Right lung (tissue), 5 donors: ENCODE measurements around the gene SLC6A6. TPM values are rescaled to one million over a fixed set of nuclear protein-coding genes. Genes with fewer than 3 reads are reported as not detected.
"Not testable (repeated sequence)": the region's sequence is repeated elsewhere in the genome, so short reads cannot be mapped to it uniquely, and the experiment has no call there.

ENCODE experiments used
- DNase-seq, 2 donors: peaks; one replicate each; pipeline ENCODE4 v3.0.0-alpha.2; 2013
- polyA plus RNA-seq, 5 donors: library from polyadenylated mRNA; unstranded; fragments of 120-200 nt; gene quantifications; one replicate each; pipeline versions ENCODE4 v1.2.1 to v1.2.3, GENCODE V29; 2013; ENCODE audit warnings: inconsistent platforms in 1 of 5, low replicate concordance in 1 of 5; ENCODE audit not compliant: insufficient read length in 5 of 5, insufficient read depth in 1 of 5

Gene SLC6A6
- polyA plus RNA-seq, 5 donors: 16.7 to 24.8 (median 17.8) TPM

GRCh38 chr3:14397940-14398796 is 4.2 kb upstream of the SLC6A6 start:
- DNase-seq: no peak

GRCh38 chr3:14398797-14399106 is 3.7 kb upstream of the SLC6A6 start:
- no peak for DNase-seq

- DNase-seq: no peak
Observed at GRCh38 chr3:14401692-14402303, 608 bp upstream of the SLC6A6 start.

- peak in 1 of 2 donors; percentile 55 for DNase-seq
Observed at GRCh38 chr3:14403619-14404155, 1.3 kb downstream of the SLC6A6 start.

GRCh38 chr3:14404186-14404585 is 1.8 kb downstream of the SLC6A6 start:
- DNase-seq: no peak

- no peak for DNase-seq
Observed at GRCh38 chr3:14404631-14405359, 2.4 kb downstream of the SLC6A6 start.

GRCh38 chr3:14405360-14406238 is 3.2 kb downstream of the SLC6A6 start:
- no peak for DNase-seq

GRCh38 chr3:14406336-14406735 is 3.9 kb downstream of the SLC6A6 start:
- no peak for DNase-seq

GRCh38 chr3:14406766-14407165 is 4.4 kb downstream of the SLC6A6 start:
- DNase-seq: no peak

- no peak for DNase-seq
Observed at GRCh38 chr3:14407203-14407602, 4.8 kb downstream of the SLC6A6 start.

- not testable (repeated sequence) for DNase-seq
Observed at GRCh38 chr3:14409779-14410063, 7.3 kb downstream of the SLC6A6 start.

- no peak for DNase-seq
Observed at GRCh38 chr3:14410106-14410502, 7.7 kb downstream of the SLC6A6 start.

GRCh38 chr3:14410503-14411165 is 8.2 kb downstream of the SLC6A6 start:
- no peak for DNase-seq

- peak in 1 of 2 donors; percentile 58 for DNase-seq
Observed at GRCh38 chr3:14411166-14411526, 8.7 kb downstream of the SLC6A6 start.

- DNase-seq: no peak
Observed at GRCh38 chr3:14411988-14412387, 9.6 kb downstream of the SLC6A6 start.

- DNase-seq: no peak
Observed at GRCh38 chr3:14412831-14413380, 10.5 kb downstream of the SLC6A6 start.

GRCh38 chr3:14413381-14414071 is 11.1 kb downstream of the SLC6A6 start:
- DNase-seq: no peak

- no peak for DNase-seq
Observed at GRCh38 chr3:14414846-14415464, 12.5 kb downstream of the SLC6A6 start.

GRCh38 chr3:14415501-14415900 is 13.1 kb downstream of the SLC6A6 start:
- DNase-seq: no peak

GRCh38 chr3:14416453-14416852 is 14.0 kb downstream of the SLC6A6 start:
- no peak for DNase-seq
